Fibroblast of skin of left biceps (primary cell): ENCODE data around the gene SRRM5.
A peak's percentile ranks its signal among the peaks of the same experiment; 100 is the strongest.
"Not testable (repeated sequence)": the region's sequence is repeated elsewhere in the genome, so short reads cannot be mapped to it uniquely, and the experiment has no call there.

ENCODE experiments used
- DNase-seq, 2 experiments: peaks; one replicate each; pipeline ENCODE4 v3.0.0-alpha.2; 2013; ENCODE audit warnings: low read depth in 2 of 2

SRRM5 gene, protein sequence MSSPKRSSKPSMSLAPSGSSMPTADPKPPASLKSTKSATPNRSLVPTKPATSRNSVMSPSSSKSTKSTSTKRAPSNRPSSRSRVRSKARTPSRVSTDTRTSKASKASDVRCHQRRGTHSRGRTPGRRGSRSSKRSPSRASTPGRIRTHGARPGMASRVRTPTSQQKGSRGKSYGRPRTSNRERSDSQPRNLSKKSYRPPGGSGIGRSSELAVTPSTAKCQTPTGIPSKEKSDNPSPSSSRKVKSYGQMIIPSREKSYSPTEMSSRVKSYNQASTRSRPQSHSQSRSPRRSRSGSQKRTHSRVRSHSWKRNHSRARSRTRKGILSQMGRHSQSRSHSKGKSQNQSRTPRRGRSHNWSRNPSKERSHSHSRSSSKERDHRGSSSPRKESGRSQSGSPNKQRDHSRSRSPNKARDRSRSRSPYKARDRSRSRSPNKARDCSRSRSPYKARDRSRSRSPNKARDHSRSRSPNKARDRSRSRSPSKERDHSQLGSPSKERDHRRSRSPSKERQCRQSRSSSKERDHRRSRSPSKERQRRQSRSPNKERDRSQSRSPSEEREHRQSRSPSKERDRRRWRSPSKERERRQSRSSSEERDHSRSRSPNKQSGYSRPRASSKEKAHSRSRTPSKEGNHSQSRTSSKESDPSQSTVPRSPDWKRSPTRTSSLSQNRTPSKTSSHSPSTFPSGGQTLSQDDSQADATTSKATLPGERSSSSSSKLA

GRCh38 chr19:43611788-43612187, at the start of gene SRRM5:
Gene SRRM5, plus strand, starts transcription at chr19:43612088. Its CDS starts 34 bp downstream, at chr19:43612122.
- DNase-seq, result no peak

DNA sequence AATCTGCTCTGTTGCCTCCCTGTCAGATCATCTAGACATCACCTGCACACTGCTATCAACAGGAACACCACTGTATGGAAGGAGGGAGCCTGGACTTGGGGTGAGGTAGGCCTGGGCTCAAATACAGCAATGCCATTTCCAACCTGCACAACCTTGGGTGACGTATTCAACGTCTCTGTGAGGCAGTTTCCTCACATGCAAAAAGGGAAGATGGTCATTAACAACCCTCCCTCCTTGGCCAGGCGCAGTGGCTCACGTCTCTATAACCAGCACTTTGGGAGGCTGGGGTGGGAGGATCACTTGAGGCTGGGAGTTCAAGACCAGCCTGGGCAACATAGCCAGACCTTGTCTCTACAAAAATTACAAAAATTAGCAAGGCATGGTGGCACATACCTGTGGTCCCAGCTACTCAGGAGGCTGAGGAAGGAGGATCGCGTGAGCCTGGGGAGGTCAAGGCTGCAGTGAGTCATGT, 49.6 kb upstream of the SRRM5 start:
- no peak for DNase-seq

GRCh38 chr19:43562698-43563241, 49.1 kb upstream of the SRRM5 start:
- peak; percentile 13 to 19 for DNase-seq

- no peak for DNase-seq
Observed at GRCh38 chr19:43563816-43564457, 48.0 kb upstream of the SRRM5 start.

- no peak for DNase-seq
Observed at GRCh38 chr19:43564800-43565199, 47.1 kb upstream of the SRRM5 start.

DNA sequence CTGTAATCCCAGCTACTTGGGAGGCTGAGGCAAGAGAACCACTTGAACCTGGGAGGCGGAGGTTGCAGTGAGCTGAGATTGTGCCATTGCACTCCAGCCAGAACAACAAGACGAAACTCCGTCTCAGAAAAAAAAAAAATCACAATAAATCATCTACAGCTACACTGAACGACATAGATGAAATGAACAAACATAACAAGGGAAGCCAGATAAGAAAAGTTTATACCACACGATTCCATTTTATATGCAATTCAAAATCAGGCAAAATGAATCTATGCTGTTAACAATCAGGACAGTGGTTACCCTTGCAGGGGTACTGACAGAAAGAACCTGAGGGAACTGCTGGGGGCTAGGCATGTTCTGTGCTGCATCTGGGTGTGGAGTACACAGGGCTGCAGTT, 42.2 kb upstream of the SRRM5 start:
- DNase-seq, result no peak

DNA sequence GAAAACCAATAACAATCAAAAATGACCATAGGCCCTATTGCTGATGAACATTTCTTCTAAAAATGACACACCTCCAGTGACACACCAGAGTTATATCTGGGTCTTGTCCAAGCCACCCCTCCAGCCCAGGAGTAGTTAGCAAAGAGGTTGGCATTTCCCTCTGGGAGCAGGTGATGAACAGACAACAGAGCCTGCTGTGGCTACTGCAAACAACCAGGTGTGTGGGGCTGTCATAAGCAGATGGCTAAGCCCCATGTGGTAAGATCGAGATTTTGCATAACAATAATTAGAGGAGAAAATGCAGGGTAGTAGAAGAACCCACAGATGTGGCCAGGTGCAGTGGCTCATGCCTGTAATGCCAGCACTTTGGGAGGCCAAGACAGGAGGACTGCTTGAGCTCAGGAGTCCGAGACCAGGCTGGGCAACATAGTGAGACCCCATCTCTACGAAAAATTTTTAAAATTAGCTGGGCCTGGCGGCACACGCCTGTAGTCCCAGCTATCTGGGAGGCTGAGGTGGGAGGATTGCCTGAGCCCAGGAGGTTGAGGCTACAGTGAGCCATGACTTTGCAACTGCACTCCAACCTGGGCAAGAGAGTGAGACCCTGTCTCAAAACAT, 41.6 kb upstream of the SRRM5 start:
- DNase-seq, result no peak

GRCh38 chr19:43572171-43572588, 39.7 kb upstream of the SRRM5 start:
- no peak for DNase-seq

DNA sequence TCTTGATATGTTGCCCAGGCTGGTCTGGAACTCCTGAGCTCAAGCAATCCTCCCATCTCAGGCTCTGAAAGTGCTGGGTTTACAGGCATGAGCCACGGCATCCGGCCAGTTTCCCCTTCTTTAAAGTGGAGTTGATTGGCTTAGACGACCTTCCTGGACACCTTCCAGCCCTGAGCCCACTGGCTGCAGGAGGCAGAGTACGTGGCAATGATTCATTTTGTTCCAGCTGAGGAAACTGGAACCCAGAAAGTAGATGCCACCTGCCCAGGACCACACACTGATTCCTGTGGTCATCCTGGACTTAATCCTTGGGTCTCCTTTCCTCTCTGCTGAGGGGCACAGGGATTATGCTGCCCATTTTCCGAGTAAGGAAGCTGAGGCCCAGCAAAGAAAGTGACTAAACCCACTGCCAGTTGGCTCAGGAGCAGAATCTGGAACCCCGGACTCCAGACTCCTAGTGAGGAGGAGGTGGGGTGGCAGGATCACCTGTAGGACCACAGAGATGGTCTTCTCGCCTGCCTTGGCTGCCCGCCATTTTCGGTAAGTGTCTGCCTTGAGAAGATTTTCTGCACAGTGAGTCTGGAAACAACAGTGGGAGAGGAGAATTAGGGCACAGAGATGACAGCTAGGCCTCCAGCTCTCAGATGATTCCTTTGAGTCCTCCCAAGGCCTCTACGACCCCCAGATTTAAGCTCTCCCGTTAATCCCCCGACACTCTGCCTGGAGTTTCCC, 37.3 kb upstream of the SRRM5 start:
- DNase-seq, result no peak

DNA sequence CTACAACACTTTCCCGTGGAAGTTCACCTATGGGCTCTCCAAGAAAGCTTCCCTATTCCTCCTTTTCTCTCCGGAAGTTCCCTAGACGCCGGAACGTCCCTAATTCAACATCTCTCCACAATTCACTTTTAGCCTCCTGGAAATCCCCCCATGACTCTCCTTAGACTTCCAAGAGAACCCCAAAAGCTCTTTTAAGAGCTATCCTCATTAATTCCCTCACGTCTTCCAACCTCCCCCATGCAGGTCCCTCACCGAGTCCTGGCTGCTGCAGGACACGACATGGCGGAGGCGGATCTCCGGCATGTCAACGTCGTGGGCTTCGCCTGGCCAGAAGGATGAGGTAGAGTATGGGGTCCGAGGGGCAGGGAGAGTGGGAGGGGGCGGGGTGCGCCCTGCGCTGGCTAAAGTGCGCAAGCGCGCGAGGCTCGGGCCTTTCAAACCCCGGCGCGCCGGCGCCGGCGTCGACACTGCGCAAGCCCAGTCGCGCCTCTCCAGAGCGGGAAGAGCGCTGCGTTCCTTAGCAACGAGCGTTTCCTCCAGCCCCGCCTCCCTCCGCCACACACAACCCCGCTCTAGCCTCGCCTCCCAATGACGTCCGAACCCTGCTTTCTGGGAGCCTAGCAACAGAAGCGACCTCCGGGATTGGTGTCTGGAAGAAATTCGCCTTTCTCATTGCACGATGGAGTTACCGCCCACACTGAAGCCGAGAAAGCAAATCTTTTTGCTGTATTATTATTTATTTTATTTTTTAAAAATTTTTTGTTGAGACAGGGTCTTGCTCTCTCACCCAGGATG, 36.5 kb upstream of the SRRM5 start, which contains the start of the genes PINLYP and XRCC1:
Gene PINLYP, plus strand, starts transcription at position 646 of the 795 bp plus-strand sequence. CDS start 1,391 bp downstream, outside the sequence.
Gene XRCC1, minus strand, starts transcription at position 372 of the 795 bp plus-strand sequence. Its CDS starts 69 bp downstream, at position 303.
- DNase-seq, result peak; percentile 93 to 94

GRCh38 chr19:43575955-43576878, 35.7 kb upstream of the SRRM5 start:
- no peak for DNase-seq

DNA sequence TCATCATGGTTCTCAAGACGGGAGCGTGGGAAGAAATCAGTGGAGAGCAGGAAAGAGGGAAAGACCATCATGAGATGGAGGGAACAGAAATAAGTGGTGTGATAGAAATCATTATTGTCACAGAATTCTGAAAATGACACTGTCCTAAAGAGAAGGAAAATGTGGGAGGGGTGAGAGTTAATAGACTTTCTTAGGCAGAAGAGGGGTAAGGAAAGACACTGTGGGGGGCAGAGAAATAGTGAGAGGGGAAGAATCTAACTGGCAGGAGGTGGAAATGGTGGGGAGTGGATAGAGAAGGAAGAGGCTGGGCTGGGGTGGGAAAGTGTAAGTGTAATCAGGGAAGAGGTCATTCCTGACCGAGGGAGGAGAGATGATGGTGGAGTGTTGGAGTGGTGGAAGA, 33.1 kb upstream of the SRRM5 start:
- DNase-seq, result no peak

DNA sequence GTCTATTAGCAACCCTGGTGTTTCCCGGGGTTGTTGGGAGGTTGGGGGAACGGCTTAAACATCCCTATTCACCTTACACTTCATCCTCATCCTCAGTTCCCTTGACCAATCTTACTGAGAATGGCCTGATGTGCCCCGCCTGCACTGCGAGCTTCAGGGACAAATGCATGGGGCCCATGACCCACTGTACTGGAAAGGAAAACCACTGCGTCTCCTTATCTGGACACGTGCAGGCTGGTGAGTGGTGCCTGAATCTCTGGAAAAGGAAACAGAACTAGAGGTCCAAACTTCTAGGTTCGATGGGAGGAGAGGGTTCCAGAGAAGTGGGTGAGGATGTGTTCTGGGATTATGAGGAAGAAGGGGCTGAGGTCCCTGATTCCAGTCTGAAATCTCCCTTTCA, 30.4 kb upstream of the SRRM5 start:
- no peak for DNase-seq

GRCh38 chr19:43582495-43582894, 29.4 kb upstream of the SRRM5 start:
- DNase-seq, result no peak

GRCh38 chr19:43584484-43584883, 27.4 kb upstream of the SRRM5 start:
- DNase-seq, result no peak

DNA sequence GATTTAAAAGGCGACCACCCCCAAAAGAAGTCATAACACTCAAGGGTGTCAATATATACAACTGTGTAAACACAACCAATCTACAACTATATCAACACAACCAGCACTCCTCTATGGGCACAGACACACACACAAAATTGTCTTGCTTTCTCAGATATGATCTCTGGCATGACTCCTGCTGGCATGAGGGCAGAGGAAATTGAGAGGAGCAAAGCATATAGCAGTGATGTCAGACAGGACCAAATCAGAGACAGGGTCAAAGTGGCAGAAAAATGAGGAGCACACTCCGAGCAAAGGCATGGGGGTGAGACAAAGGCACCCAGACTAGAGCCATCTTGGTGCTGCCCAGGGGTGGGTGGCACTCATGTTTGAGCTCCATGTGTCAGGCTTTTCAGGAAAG, 25.5 kb upstream of the SRRM5 start:
- no peak for DNase-seq

GRCh38 chr19:43587029-43587428, 24.9 kb upstream of the SRRM5 start:
- not testable (repeated sequence) for DNase-seq

GRCh38 chr19:43589277-43589676, 22.6 kb upstream of the SRRM5 start:
- no peak for DNase-seq

DNA sequence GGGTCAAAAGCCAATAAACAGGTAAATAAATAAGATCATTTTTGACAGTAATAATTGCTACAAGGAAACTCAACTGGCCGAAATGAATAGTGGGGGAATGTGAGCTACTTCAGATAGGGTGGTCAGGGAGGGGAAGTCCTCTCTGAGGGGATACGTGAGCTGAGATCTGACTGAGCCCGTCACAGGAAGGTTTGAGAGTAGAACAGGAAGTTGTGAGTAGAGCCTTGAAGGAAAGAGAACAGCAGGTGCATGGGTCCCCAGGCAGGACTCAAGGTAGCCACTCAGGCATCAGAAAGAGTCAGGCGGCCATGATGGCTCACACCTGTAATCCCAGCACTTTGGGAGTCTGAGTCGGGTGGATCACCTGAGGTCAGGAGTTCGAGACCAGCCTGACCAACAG, 22.2 kb upstream of the SRRM5 start:
- no peak for DNase-seq
